K562 (cell line): ENCODE data around the gene SYMPK. TPM values are rescaled to one million over a fixed set of nuclear protein-coding genes. Genes with fewer than 3 reads are reported as not detected.

Source experiments
- ATAC-seq: fragments of 200-7000 bp; cut with Tn5 transposase; 3 replicates; pipeline ENCODE4 v1.9.1; 2020; ENCODE audit warnings: moderate library complexity
- BruUV-seq: library from RNA; stranded (reverse); fragments of 400-500 nt; replicated peaks from 2 replicates; lab custom pipeline; 2021; lab: Mats Ljungman, UMichigan
- CTCF ChIA-PET: fragments of 300-600 bp; formaldehyde crosslinking; extraction: SDS; loops from one replicate; lab custom pipeline; 2021; ENCODE audit warnings: low intra/inter-chr PET ratio; lab: Yijun Ruan, JAX
- POLR2A ChIA-PET: fragments of 300-600, 350-650 bp; sonication (Branson Sonifier 250); formaldehyde crosslinking; extraction: SDS; loops from one replicate; lab custom pipeline; 2021; ENCODE audit warnings: antibody characterized with exemption, inconsistent platforms; lab: Yijun Ruan, JAX
- DNase-seq, 4 experiments: peaks; one replicate each; pipeline versions ENCODE4 v3.0.0 to v3.0.0-alpha.2; 2011 to 2018; ENCODE audit warnings: low spot score in 3 of 4, mixed read lengths in 3 of 4; ENCODE audit errors: extremely low read depth in 1 of 4
- FAIRE-seq: peaks from 2 replicates; lab custom pipeline; 2011; peaks lifted over from hg19 to GRCh38; lab: Jason Lieb, UNC
- H2AFZ ChIP-seq: 2 replicates; pipeline ENCODE4 v1.6.0; 2011; ENCODE audit warnings: low read depth, low read length, control low read depth, inconsistent platforms
- H3K27ac ChIP-seq: fragments of 200-600 bp; 3 replicates; pipeline ENCODE4 v1.8.0; 2011; ENCODE audit warnings: low read depth, mild to moderate bottlenecking, control low read depth, inconsistent platforms, low read length, moderate library complexity, mixed read lengths; ENCODE audit errors: extremely low read depth
- H3K27me3 ChIP-seq, 2 experiments: fragments of 300-600 bp in 1 of 2; 2 replicates in 1 of 2; 3 replicates in 1 of 2; pipeline versions ENCODE4 v1.6.0 to v1.8.0; 2011; ENCODE audit warnings: inconsistent platforms in 2 of 2, low read length in 2 of 2, mild to moderate bottlenecking in 1 of 2, mixed read lengths in 1 of 2, moderate library complexity in 1 of 2; ENCODE audit not compliant: control insufficient read depth in 2 of 2, insufficient read depth in 2 of 2
- H3K36me3 ChIP-seq: fragments of 300-600 bp; 3 replicates; pipeline ENCODE4 v1.8.0; 2011; ENCODE audit warnings: mild to moderate bottlenecking, low read length, inconsistent platforms; ENCODE audit not compliant: control insufficient read depth, insufficient read depth
- H3K4me1 ChIP-seq, 2 experiments: fragments of 200-600 bp in 1 of 2; replicated peaks in 1 of 2; 2 replicates in 1 of 2; 3 replicates in 1 of 2; pipeline versions ENCODE4 v1.5.1 to v1.8.0; 2011; ENCODE audit warnings: inconsistent platforms in 2 of 2, low read length in 2 of 2, mild to moderate bottlenecking in 1 of 2, mixed read lengths in 1 of 2, moderate library complexity in 1 of 2; ENCODE audit not compliant: control insufficient read depth in 2 of 2, insufficient read depth in 2 of 2
- H3K4me2 ChIP-seq: 2 replicates; pipeline ENCODE4 v1.6.1; 2011; ENCODE audit warnings: low read length, control low read depth, inconsistent platforms, mixed read lengths; ENCODE audit not compliant: insufficient read depth
- H3K4me3 ChIP-seq: fragments of 200-600 bp; sonication (generic), shearing (Covaris generic); 2 replicates; pipeline ENCODE4 v1.5.1; 2016; ENCODE audit warnings: control low read depth, inconsistent platforms
- H3K79me2 ChIP-seq: fragments of 200-600 bp; 3 replicates; pipeline ENCODE4 v1.8.0; 2011; ENCODE audit warnings: low read length, inconsistent platforms; ENCODE audit not compliant: control insufficient read depth, insufficient read depth
- H3K9ac ChIP-seq, 2 experiments: 2 replicates each; pipeline versions ENCODE4 v1.6.0 to v1.6.1; 2011; ENCODE audit warnings: low read depth in 2 of 2, low read length in 2 of 2, control low read depth in 1 of 2, inconsistent platforms in 1 of 2, mild to moderate bottlenecking in 1 of 2, mixed read lengths in 1 of 2; ENCODE audit not compliant: insufficient read depth in 1 of 2
- H3K9me1 ChIP-seq: one replicate; pipeline ENCODE4 v1.6.0; 2011; ENCODE audit warnings: inconsistent platforms, mild to moderate bottlenecking, low read length, moderate library complexity; ENCODE audit not compliant: control insufficient read depth, insufficient read depth
- H3K9me3 ChIP-seq: replicated peaks from 2 replicates; pipeline ENCODE4 v1.5.1; 2011; ENCODE audit warnings: low read depth, low read length, inconsistent platforms; ENCODE audit not compliant: control insufficient read depth, insufficient read depth
- H4K20me1 ChIP-seq: replicated peaks from 2 replicates; pipeline ENCODE4 v1.6.1; 2011; ENCODE audit warnings: low read length, inconsistent platforms, mixed read lengths; ENCODE audit not compliant: control insufficient read depth, insufficient read depth
- ATF2 ChIP-seq: sonication (generic); formaldehyde crosslinking; IDR thresholded peaks from 2 replicates; pipeline ENCODE4 v1.8.1; 2022; ENCODE audit warnings: missing genetic modification reagents
- CTBP1 ChIP-seq: fragments of 450-650 bp; IDR thresholded peaks from 2 replicates; pipeline ENCODE4 v1.6.1; 2016; ENCODE audit warnings: borderline replicate concordance
- GTF2A2 ChIP-seq: IDR thresholded peaks from 2 replicates; pipeline ENCODE4 v1.6.1; 2016; ENCODE audit warnings: mild to moderate bottlenecking, missing genetic modification characterization, missing compliant biosample characterization
- KAT2B ChIP-seq: IDR thresholded peaks from one replicate; pipeline ENCODE4 v1.6.1; 2012; ENCODE audit warnings: low read depth, mild to moderate bottlenecking, control low read depth, inconsistent platforms, low read length, moderate library complexity
- LCOR ChIP-seq: sonication (generic); formaldehyde crosslinking; IDR thresholded peaks from 2 replicates; pipeline ENCODE4 v1.8.0; 2022; ENCODE audit warnings: mild to moderate bottlenecking, missing genetic modification reagents
- MCM3 ChIP-seq: fragments of 450-650 bp; IDR thresholded peaks from 2 replicates; pipeline ENCODE4 v1.6.1; 2016
- NEUROD1 ChIP-seq: fragments of 150-350 bp; IDR thresholded peaks from 2 replicates; pipeline ENCODE4 v1.6.1; 2014; ENCODE audit warnings: borderline replicate concordance, low read length, low read depth; ENCODE audit not compliant: partially characterized antibody
- NFXL1 ChIP-seq: fragments of 450-650 bp; formaldehyde crosslinking; IDR thresholded peaks from 2 replicates; pipeline ENCODE4 v1.4.0; 2021; ENCODE audit warnings: mild to moderate bottlenecking
- PRDM10 ChIP-seq: fragments of 450-650 bp; IDR thresholded peaks from 2 replicates; pipeline ENCODE4 v1.6.1; 2018; ENCODE audit not compliant: partially characterized antibody
- RB1 ChIP-seq: fragments of 450-650 bp; IDR thresholded peaks from 2 replicates; pipeline ENCODE4 v1.6.1; 2017; ENCODE audit warnings: low read depth, mild to moderate bottlenecking
- SRSF3 ChIP-seq: fragments of 200-400 bp; formaldehyde crosslinking; IDR thresholded peaks from 2 replicates; pipeline ENCODE4 v1.6.1; 2016; ENCODE audit warnings: mild to moderate bottlenecking, low read length, moderate library complexity; ENCODE audit not compliant: insufficient read depth
- STAG1 ChIP-seq: sonication (generic); formaldehyde crosslinking; IDR thresholded peaks from 2 replicates; pipeline ENCODE4 v1.5.0; 2020; ENCODE audit warnings: missing genetic modification reagents, borderline replicate concordance
- THRA ChIP-seq: fragments of 450-650 bp; IDR thresholded peaks from 2 replicates; pipeline ENCODE4 v1.6.1; 2017; ENCODE audit warnings: mild to moderate bottlenecking, moderate library complexity
- TRIM28 ChIP-seq: fragments of 450-650 bp; IDR thresholded peaks from 2 replicates; pipeline ENCODE4 v1.6.1; 2017
- WGBS: fragments of 100-300 bp; shearing (Covaris generic); methylation state at CpG from one replicate; pipeline ENCODE4 v1.1.6; 2016; ENCODE audit warnings: low coverage, mixed read lengths; ENCODE audit not compliant: insufficient coverage; ENCODE audit errors: missing lambda C conversion rate; 5-methylcytosine and 5-hydroxymethylcytosine counted together
- in situ Hi-C: fragments of 300-500 bp; cut with MboI; formaldehyde crosslinking; loops from 4 replicates; pipeline ENCODE4 v1.15.0; 2018; ENCODE audit warnings: inconsistent platforms, mixed read lengths
- intact Hi-C: fragments of 100-400 bp; cut with micrococcal nuclease; formaldehyde crosslinking; loops from 2 replicates; pipeline ENCODE4 v1.14.2; 2022
- polyA plus RNA-seq, 8 experiments: library from polyadenylated mRNA; depleted of rRNA in 4 of 8; stranded (reverse) in 5 of 8; unstranded in 3 of 8; fragments of >200 nt; fragmentation: Nextera tagmentation in 2 of 8; fragmentation: Illumina TruSeq in 1 of 8; extraction: Ambion mirVana in 2 of 8; extraction: Trizol in 1 of 8; gene quantifications; 2 replicates each; pipeline versions ENCODE4 v1.2.1 to v1.2.3, GENCODE V29; 2011 to 2014; ENCODE audit warnings: inconsistent platforms in 1 of 8, missing spikeins in 1 of 8
- total RNA-seq, 7 experiments: library from RNA; depleted of rRNA in 6 of 7; stranded (reverse); fragments of >200 nt in 6 of 7; fragmentation: Illumina TruSeq in 2 of 7; extraction: Trizol in 2 of 7; gene quantifications; 2 replicates each; pipeline versions ENCODE4 v1.2.1 to v1.2.3, GENCODE V29; 2011 to 2021; ENCODE audit warnings: low replicate concordance in 1 of 7

SYMPK gene
- total and polyA plus RNA-seq, 9 of the 15 experiments (the other 6 are each of a cell fraction or from before 2014, with no cell fraction given) = 0.73 to 95.5 (median 58.4) TPM

GRCh38 chr19:45770192-45771101 lies 92.5 kb downstream of the SYMPK start:
- H3K9me1 ChIP-seq = no peaks in the 10 kb centered on the region
- peaks cover 17% of the 10 kb centered on the region; the same call in 2 of the 3 replicates for H3K79me2 ChIP-seq
- in situ Hi-C loops (no loop called here), intact Hi-C loops (loop anchor here (1.0 kb wide), 2 partner anchors 29 to 53 kb away; no protein-coding TSS in a partner anchor)
- peak overlapping the region; percentile 75 for H3K27ac ChIP-seq
- ATAC-seq (peak; percentile 87), FAIRE-seq (peak; percentile 99), DNase-seq (peak; percentile 93 to 99 (median 96))
- peaks cover 14% of the 10 kb centered on the region; the same call in 1 of the 3 replicates for H3K36me3 ChIP-seq
- peak overlapping the region; percentile 92 for H3K4me2 ChIP-seq
- ChIA-PET CTCF (interaction anchor here (1.4 to 2.9 kb wide), 3 partner anchors 29 to 307 kb away, joined by 5 to 22 read pairs (median 14); no protein-coding TSS in a partner anchor), POLR2A (interaction anchor here (0.5 to 5.9 kb wide), 13 partner anchors 12 to 88 kb away, joined by 3 to 70 read pairs (median 4); partner anchors contain the start of genes DMPK, DMWD, QPCTL and SNRPD2)
- peak overlapping the region; percentile 72 for H2AFZ ChIP-seq
- under 1% methylated on average over 60 of the region's 79 CpGs for WGBS
- peak overlapping the region; percentile 56 for H3K4me3 ChIP-seq
- H3K9ac ChIP-seq = peak overlapping the region; percentile 53 to 89
- H4K20me1 ChIP-seq = no peaks in the 10 kb centered on the region
- H3K27me3 ChIP-seq = no peaks in the 10 kb centered on the region
- no peaks in the 10 kb centered on the region for H3K9me3 ChIP-seq
- H3K4me1 ChIP-seq = peaks cover 10 to 69% of the 10 kb centered on the region in 2 experiments; a peak in 4 of 5 replicates
- BruUV-seq = no TSS peak
- no peak for TF ChIP-seq NEUROD1
- TF ChIP-seq SRSF3 = no peak
- peak; percentile 94 for TF ChIP-seq CTBP1
- TF ChIP-seq THRA = no peak
- TF ChIP-seq PRDM10 = no peak
- 0 out of 2 replicates have a peak, but pooled peaks have one; percentile 34 for TF ChIP-seq ATF2 (CRISPR knock-in tag)
- TF ChIP-seq GTF2A2 (tag) = no peak
- TF ChIP-seq STAG1 (CRISPR knock-in tag) = no peak
- no peak for TF ChIP-seq TRIM28
- peak; percentile 92 for TF ChIP-seq LCOR (CRISPR knock-in tag)
- peak; percentile 71 for TF ChIP-seq RB1
- TF ChIP-seq MCM3 = no peak
- TF ChIP-seq NFXL1 (CRISPR knock-in tag) = no peak
- no peak for TF ChIP-seq KAT2B
